ENCODE results near the gene ZNF225. TPM values are rescaled to one million over a fixed set of nuclear protein-coding genes. Genes with fewer than 3 reads are reported as not detected.
A peak's percentile ranks its signal among the peaks of the same experiment; 100 is the strongest.

Gene ZNF225
- total and polyA plus RNA-seq, 9 of the 15 experiments (the other 6 are each of a cell fraction or from before 2014, with no cell fraction given), result 1.4 to 4.2 (median 2.2) TPM

DNA sequence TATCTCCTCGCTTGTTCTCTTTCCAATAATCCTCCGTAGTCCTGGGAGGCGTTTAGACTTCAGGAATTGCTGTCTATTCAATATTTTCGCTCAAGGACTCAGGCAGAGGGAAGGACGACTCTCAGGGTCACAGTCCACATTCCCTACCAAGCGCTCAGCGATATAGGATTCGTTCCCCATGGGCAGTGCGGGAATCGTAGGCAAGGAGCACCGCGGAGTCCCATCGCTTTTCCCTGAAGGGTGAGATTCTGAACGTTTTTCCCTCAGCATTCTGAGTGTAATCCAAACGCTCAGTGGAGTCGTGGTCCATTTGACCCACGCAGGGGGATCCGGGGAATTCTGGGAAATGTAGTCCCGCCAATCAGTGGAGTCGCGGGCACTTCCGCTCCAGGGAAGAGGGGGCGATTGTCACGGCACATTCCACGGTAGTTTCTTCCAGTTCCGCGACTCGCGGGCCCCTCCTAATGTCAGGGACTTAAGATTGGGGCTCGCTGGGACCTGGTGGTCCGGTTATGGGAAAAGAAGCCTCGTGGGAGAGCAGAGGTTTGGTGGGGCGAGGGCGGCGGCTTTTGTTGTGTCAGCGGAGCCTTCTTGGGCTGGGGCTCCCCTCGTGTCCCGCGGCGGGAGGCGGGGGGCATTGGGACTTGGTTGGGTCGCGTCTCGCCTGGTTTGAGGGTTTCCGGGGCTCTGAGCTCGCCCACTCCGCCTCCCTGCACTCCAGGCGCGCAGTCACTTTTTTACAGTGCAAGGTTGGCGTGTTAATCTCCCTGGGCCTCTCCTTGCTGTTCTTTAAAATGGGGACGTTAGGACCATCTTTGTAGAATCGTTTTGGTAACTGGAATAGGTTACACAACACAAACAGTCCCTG is 28.2 kb downstream of the ZNF225 start, which contains the start of gene ZNF234 (continued):
- TF ChIP-seq SIN3A (IDR thresholded peaks at IDR 0.05; ENCODE audit: borderline replicate concordance in 2 of 2, control insufficient read depth in 1 of 2, low read depth in 2 of 2, low read length in 2 of 2) (no peak), ZSCAN29 (IDR thresholded peaks at IDR 0.05) (no peak), EP400 (IDR thresholded peaks at IDR 0.05) (0 out of 2 replicates have a peak, but pooled peaks have one; percentile 28), RBM25 (IDR thresholded peaks at IDR 0.05; ENCODE audit: low read depth, low read length, severe bottlenecking) (peak; percentile 70), CBFA2T2 (conservative IDR thresholded peaks at IDR 0.05) (no peak), NBN (IDR thresholded peaks at IDR 0.05; ENCODE audit: low read depth) (no peak), RHOXF2B (CRISPR knock-in tag; conservative IDR thresholded peaks at IDR 0.05) (no peak), ZNF41 (CRISPR knock-in tag; conservative IDR thresholded peaks at IDR 0.05) (no peak), TCF3 (CRISPR knock-in tag; IDR thresholded peaks at IDR 0.05) (no peak), ZKSCAN1 (IDR thresholded peaks at IDR 0.05; ENCODE audit: low read depth, low read length) (no peak), SAFB2 (IDR thresholded peaks at IDR 0.05; ENCODE audit: borderline replicate concordance, low read depth, low read length, severe bottlenecking) (no peak), C11orf30 (IDR thresholded peaks at IDR 0.05; ENCODE audit: low read depth) (no peak), IFI16 (CRISPR knock-in tag; IDR thresholded peaks at IDR 0.05) (no peak), KLF13 (tag; IDR thresholded peaks at IDR 0.05; ENCODE audit: borderline replicate concordance, low read depth) (no peak), DNMT1 (IDR thresholded peaks at IDR 0.05) (no peak), SMC3 (conservative IDR thresholded peaks at IDR 0.05; ENCODE audit: insufficient read depth, low read depth, low read length) (no peak), MCM7 (IDR thresholded peaks at IDR 0.05) (no peak), ELF2 (CRISPR knock-in tag; IDR thresholded peaks at IDR 0.05) (no peak), SMARCB1 (IDR thresholded peaks at IDR 0.05; ENCODE audit: insufficient read length, low read depth) (no peak), TCFL5 (CRISPR knock-in tag; conservative IDR thresholded peaks at IDR 0.05) (no peak), TAF1 (IDR thresholded peaks at IDR 0.05; ENCODE audit: control insufficient read depth, extremely low read depth, insufficient read depth, low read length, severe bottlenecking) (peak; percentile 33)
- TF ChIP-seq, protein P1, sequence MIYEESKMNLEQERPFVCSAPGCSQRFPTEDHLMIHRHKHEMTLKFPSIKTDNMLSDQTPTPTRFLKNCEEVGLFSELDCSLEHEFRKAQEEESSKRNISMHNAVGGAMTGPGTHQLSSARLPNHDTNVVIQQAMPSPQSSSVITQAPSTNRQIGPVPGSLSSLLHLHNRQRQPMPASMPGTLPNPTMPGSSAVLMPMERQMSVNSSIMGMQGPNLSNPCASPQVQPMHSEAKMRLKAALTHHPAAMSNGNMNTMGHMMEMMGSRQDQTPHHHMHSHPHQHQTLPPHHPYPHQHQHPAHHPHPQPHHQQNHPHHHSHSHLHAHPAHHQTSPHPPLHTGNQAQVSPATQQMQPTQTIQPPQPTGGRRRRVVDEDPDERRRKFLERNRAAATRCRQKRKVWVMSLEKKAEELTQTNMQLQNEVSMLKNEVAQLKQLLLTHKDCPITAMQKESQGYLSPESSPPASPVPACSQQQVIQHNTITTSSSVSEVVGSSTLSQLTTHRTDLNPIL (CRISPR knock-in tag; IDR thresholded peaks at IDR 0.05), result no peak
- TF ChIP-seq, protein P2, sequence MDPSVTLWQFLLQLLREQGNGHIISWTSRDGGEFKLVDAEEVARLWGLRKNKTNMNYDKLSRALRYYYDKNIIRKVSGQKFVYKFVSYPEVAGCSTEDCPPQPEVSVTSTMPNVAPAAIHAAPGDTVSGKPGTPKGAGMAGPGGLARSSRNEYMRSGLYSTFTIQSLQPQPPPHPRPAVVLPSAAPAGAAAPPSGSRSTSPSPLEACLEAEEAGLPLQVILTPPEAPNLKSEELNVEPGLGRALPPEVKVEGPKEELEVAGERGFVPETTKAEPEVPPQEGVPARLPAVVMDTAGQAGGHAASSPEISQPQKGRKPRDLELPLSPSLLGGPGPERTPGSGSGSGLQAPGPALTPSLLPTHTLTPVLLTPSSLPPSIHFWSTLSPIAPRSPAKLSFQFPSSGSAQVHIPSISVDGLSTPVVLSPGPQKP (CRISPR knock-in tag; IDR thresholded peaks at IDR 0.05), result no peak

Measured in K562 (cell line).